K562 (cell line): ENCODE data around the gene GLP2R. TPM values are rescaled to one million over a fixed set of nuclear protein-coding genes. Genes with fewer than 3 reads are reported as not detected.

Source experiments
- ATAC-seq: fragments of 200-7000 bp; cut with Tn5 transposase; 3 replicates; pipeline ENCODE4 v1.9.1; 2020; ENCODE audit warnings: moderate library complexity
- BruUV-seq: library from RNA; stranded (reverse); fragments of 400-500 nt; replicated peaks from 2 replicates; lab custom pipeline; 2021; lab: Mats Ljungman, UMichigan
- CTCF ChIA-PET: fragments of 300-600 bp; formaldehyde crosslinking; extraction: SDS; loops from one replicate; lab custom pipeline; 2021; ENCODE audit warnings: low intra/inter-chr PET ratio; lab: Yijun Ruan, JAX
- POLR2A ChIA-PET: fragments of 300-600, 350-650 bp; sonication (Branson Sonifier 250); formaldehyde crosslinking; extraction: SDS; loops from one replicate; lab custom pipeline; 2021; ENCODE audit warnings: antibody characterized with exemption, inconsistent platforms; lab: Yijun Ruan, JAX
- DNase-seq, 4 experiments: peaks; one replicate each; pipeline versions ENCODE4 v3.0.0 to v3.0.0-alpha.2; 2011 to 2018; ENCODE audit warnings: low spot score in 3 of 4, mixed read lengths in 3 of 4; ENCODE audit errors: extremely low read depth in 1 of 4
- FAIRE-seq: peaks from 2 replicates; lab custom pipeline; 2011; peaks lifted over from hg19 to GRCh38; lab: Jason Lieb, UNC
- H2AFZ ChIP-seq: 2 replicates; pipeline ENCODE4 v1.6.0; 2011; ENCODE audit warnings: low read depth, low read length, control low read depth, inconsistent platforms
- H3K27ac ChIP-seq: fragments of 200-600 bp; 3 replicates; pipeline ENCODE4 v1.8.0; 2011; ENCODE audit warnings: low read depth, mild to moderate bottlenecking, control low read depth, inconsistent platforms, low read length, moderate library complexity, mixed read lengths; ENCODE audit errors: extremely low read depth
- H3K27me3 ChIP-seq, 2 experiments: fragments of 300-600 bp in 1 of 2; 2 replicates in 1 of 2; 3 replicates in 1 of 2; pipeline versions ENCODE4 v1.6.0 to v1.8.0; 2011; ENCODE audit warnings: inconsistent platforms in 2 of 2, low read length in 2 of 2, mild to moderate bottlenecking in 1 of 2, mixed read lengths in 1 of 2, moderate library complexity in 1 of 2; ENCODE audit not compliant: control insufficient read depth in 2 of 2, insufficient read depth in 2 of 2
- H3K36me3 ChIP-seq: fragments of 300-600 bp; 3 replicates; pipeline ENCODE4 v1.8.0; 2011; ENCODE audit warnings: mild to moderate bottlenecking, low read length, inconsistent platforms; ENCODE audit not compliant: control insufficient read depth, insufficient read depth
- H3K4me1 ChIP-seq, 2 experiments: fragments of 200-600 bp in 1 of 2; replicated peaks in 1 of 2; 2 replicates in 1 of 2; 3 replicates in 1 of 2; pipeline versions ENCODE4 v1.5.1 to v1.8.0; 2011; ENCODE audit warnings: inconsistent platforms in 2 of 2, low read length in 2 of 2, mild to moderate bottlenecking in 1 of 2, mixed read lengths in 1 of 2, moderate library complexity in 1 of 2; ENCODE audit not compliant: control insufficient read depth in 2 of 2, insufficient read depth in 2 of 2
- H3K4me2 ChIP-seq: 2 replicates; pipeline ENCODE4 v1.6.1; 2011; ENCODE audit warnings: low read length, control low read depth, inconsistent platforms, mixed read lengths; ENCODE audit not compliant: insufficient read depth
- H3K4me3 ChIP-seq: fragments of 200-600 bp; sonication (generic), shearing (Covaris generic); 2 replicates; pipeline ENCODE4 v1.5.1; 2016; ENCODE audit warnings: control low read depth, inconsistent platforms
- H3K79me2 ChIP-seq: fragments of 200-600 bp; 3 replicates; pipeline ENCODE4 v1.8.0; 2011; ENCODE audit warnings: low read length, inconsistent platforms; ENCODE audit not compliant: control insufficient read depth, insufficient read depth
- H3K9ac ChIP-seq, 2 experiments: 2 replicates each; pipeline versions ENCODE4 v1.6.0 to v1.6.1; 2011; ENCODE audit warnings: low read depth in 2 of 2, low read length in 2 of 2, control low read depth in 1 of 2, inconsistent platforms in 1 of 2, mild to moderate bottlenecking in 1 of 2, mixed read lengths in 1 of 2; ENCODE audit not compliant: insufficient read depth in 1 of 2
- H3K9me1 ChIP-seq: one replicate; pipeline ENCODE4 v1.6.0; 2011; ENCODE audit warnings: inconsistent platforms, mild to moderate bottlenecking, low read length, moderate library complexity; ENCODE audit not compliant: control insufficient read depth, insufficient read depth
- H3K9me3 ChIP-seq: replicated peaks from 2 replicates; pipeline ENCODE4 v1.5.1; 2011; ENCODE audit warnings: low read depth, low read length, inconsistent platforms; ENCODE audit not compliant: control insufficient read depth, insufficient read depth
- H4K20me1 ChIP-seq: replicated peaks from 2 replicates; pipeline ENCODE4 v1.6.1; 2011; ENCODE audit warnings: low read length, inconsistent platforms, mixed read lengths; ENCODE audit not compliant: control insufficient read depth, insufficient read depth
- ARHGAP35 ChIP-seq: fragments of 450-650 bp; IDR thresholded peaks from 2 replicates; pipeline ENCODE4 v1.6.1; 2018; ENCODE audit not compliant: partially characterized antibody
- BHLHE40 ChIP-seq: IDR thresholded peaks from 2 replicates; pipeline ENCODE4 v1.6.1; 2011; ENCODE audit warnings: low read length, improper control_type of control experiment
- CEBPB ChIP-seq: fragments of 450-650 bp; IDR thresholded peaks from 2 replicates; pipeline ENCODE4 v1.6.1; 2016; ENCODE audit warnings: missing genetic modification characterization, missing compliant biosample characterization
- CXXC5 ChIP-seq: fragments of 250-450 bp; sonication (Bioruptor Pico); IDR thresholded peaks from 2 replicates; pipeline ENCODE4 v1.8.0; 2022; ENCODE audit warnings: inconsistent platforms, mild to moderate bottlenecking, moderate library complexity
- GTF2B ChIP-seq: IDR thresholded peaks from 2 replicates; pipeline ENCODE4 v1.6.1; 2011; ENCODE audit not compliant: insufficient read length; ENCODE audit errors: extremely low read depth
- HDAC1 ChIP-seq, 2 experiments: fragments of 450-650 bp; IDR thresholded peaks; 2 replicates each; pipeline ENCODE4 v1.6.1; 2016 to 2017; ENCODE audit warnings: inconsistent platforms in 1 of 2, mild to moderate bottlenecking in 1 of 2, moderate library complexity in 1 of 2
- HSF4 ChIP-seq: fragments of 250-450 bp; sonication (Bioruptor Pico); IDR thresholded peaks from 2 replicates; pipeline ENCODE4 v2.1.2; 2022; ENCODE audit warnings: mild to moderate bottlenecking, moderate library complexity, borderline replicate concordance
- ILF3 ChIP-seq: fragments of 450-650 bp; IDR thresholded peaks from 2 replicates; pipeline ENCODE4 v1.6.1; 2018; ENCODE audit warnings: antibody characterized with exemption, mild to moderate bottlenecking, moderate library complexity, borderline replicate concordance
- MAFK ChIP-seq: IDR thresholded peaks from 2 replicates; pipeline ENCODE4 v1.6.1; 2011; ENCODE audit warnings: low read length, improper control_type of control experiment
- MECOM ChIP-seq: fragments of 250-450 bp; sonication (Bioruptor Pico); IDR thresholded peaks from 2 replicates; pipeline ENCODE4 v1.8.0; 2022; ENCODE audit warnings: inconsistent platforms
- MLX ChIP-seq, 2 experiments: fragments of 450-650 bp in 1 of 2; sonication (generic) in 1 of 2; formaldehyde crosslinking; conservative IDR thresholded peaks; 2 replicates each; pipeline versions ENCODE4 v1.4.0 to v1.8.1; 2020 to 2022; ENCODE audit warnings: mild to moderate bottlenecking in 1 of 2, missing genetic modification reagents in 1 of 2
- SMAD2 ChIP-seq: fragments of 150-350 bp; IDR thresholded peaks from 2 replicates; pipeline ENCODE4 v1.6.1; 2014; ENCODE audit warnings: low read depth, mild to moderate bottlenecking, low read length
- SNIP1 ChIP-seq: fragments of 450-650 bp; IDR thresholded peaks from 2 replicates; pipeline ENCODE4 v1.7.1; 2017; ENCODE audit warnings: low read depth, mild to moderate bottlenecking
- SRF ChIP-seq, 2 experiments: fragments of 250-450, 450-650 bp in 1 of 2; sonication (Bioruptor Pico) in 1 of 2; sonication (generic) in 1 of 2; formaldehyde crosslinking; IDR thresholded peaks; 2 replicates each; pipeline versions ENCODE4 v1.5.0 to v1.5.1; 2020 to 2022; ENCODE audit warnings: mild to moderate bottlenecking in 1 of 2, missing genetic modification reagents in 1 of 2
- ZNF146 ChIP-seq: IDR thresholded peaks from one replicate; pipeline ENCODE4 v1.6.1; 2018; ENCODE audit warnings: missing compliant biosample characterization; ENCODE audit not compliant: unreplicated experiment
- WGBS: fragments of 100-300 bp; shearing (Covaris generic); methylation state at CpG from one replicate; pipeline ENCODE4 v1.1.6; 2016; ENCODE audit warnings: low coverage, mixed read lengths; ENCODE audit not compliant: insufficient coverage; ENCODE audit errors: missing lambda C conversion rate; 5-methylcytosine and 5-hydroxymethylcytosine counted together
- in situ Hi-C: fragments of 300-500 bp; cut with MboI; formaldehyde crosslinking; loops from 4 replicates; pipeline ENCODE4 v1.15.0; 2018; ENCODE audit warnings: inconsistent platforms, mixed read lengths
- intact Hi-C: fragments of 100-400 bp; cut with micrococcal nuclease; formaldehyde crosslinking; loops from 2 replicates; pipeline ENCODE4 v1.14.2; 2022
- polyA plus RNA-seq, 8 experiments: library from polyadenylated mRNA; depleted of rRNA in 4 of 8; stranded (reverse) in 5 of 8; unstranded in 3 of 8; fragments of >200 nt; fragmentation: Nextera tagmentation in 2 of 8; fragmentation: Illumina TruSeq in 1 of 8; extraction: Ambion mirVana in 2 of 8; extraction: Trizol in 1 of 8; gene quantifications; 2 replicates each; pipeline versions ENCODE4 v1.2.1 to v1.2.3, GENCODE V29; 2011 to 2014; ENCODE audit warnings: inconsistent platforms in 1 of 8, missing spikeins in 1 of 8
- total RNA-seq, 7 experiments: library from RNA; depleted of rRNA in 6 of 7; stranded (reverse); fragments of >200 nt in 6 of 7; fragmentation: Illumina TruSeq in 2 of 7; extraction: Trizol in 2 of 7; gene quantifications; 2 replicates each; pipeline versions ENCODE4 v1.2.1 to v1.2.3, GENCODE V29; 2011 to 2021; ENCODE audit warnings: low replicate concordance in 1 of 7
- TF ChIP-seq, protein P1 (sequence below): IDR thresholded peaks from 3 replicates; pipeline ENCODE4 v1.6.1; 2011; ENCODE audit warnings: borderline replicate concordance, mild to moderate bottlenecking; ENCODE audit not compliant: insufficient read length, insufficient read depth

The GLP2R gene
- total and polyA plus RNA-seq, 9 of the 15 experiments (the other 6 are each of a cell fraction or from before 2014, with no cell fraction given) = not detected

- Histone ChIP-seq H3K4me2 (no peak overlapping the region), H3K27ac (no peak overlapping the region), H3K4me1 (no peaks in the 10 kb centered on the region), H3K9ac (no peak overlapping the region), H3K4me3 (no peak overlapping the region), H3K79me2 (no peaks in the 10 kb centered on the region), H3K27me3 (no peaks in the 10 kb centered on the region), H2AFZ (no peak overlapping the region), H3K9me1 (no peaks in the 10 kb centered on the region), H3K9me3 (no peaks in the 10 kb centered on the region), H4K20me1 (no peaks in the 10 kb centered on the region), H3K36me3 (no peaks in the 10 kb centered on the region)
- no TSS peak for BruUV-seq
- intact Hi-C loops = no loop called here
- WGBS = 0% methylated on average over 1 of the region's 1 CpG
- DNase-seq = no peak
- TF ChIP-seq CEBPB (tag) (no peak), SMAD2 (no peak), SRF (CRISPR knock-in tag; IDR thresholded peaks at IDR 0.05) (no peak), HDAC1 (IDR thresholded peaks at IDR 0.05) (no peak), ARHGAP35 (no peak), MAFK (no peak), CXXC5 (no peak)
- no peak for ATAC-seq
- ChIA-PET POLR2A (no interaction called here), CTCF (no interaction called here)
- in situ Hi-C loops = no loop called here
- FAIRE-seq = no peak
These were observed 39.9 kb downstream of the GLP2R start for GRCh38 chr17:9865586-9865985.

- Histone ChIP-seq H3K4me1 (no peaks in the 10 kb centered on the region), H3K27ac (no peak overlapping the region), H3K4me2 (no peak overlapping the region), H3K9me1 (no peaks in the 10 kb centered on the region), H4K20me1 (no peaks in the 10 kb centered on the region), H2AFZ (no peak overlapping the region), H3K9ac (no peak overlapping the region), H3K27me3 (no peaks in the 10 kb centered on the region; a peak in 1 of 5 replicates), H3K9me3 (no peaks in the 10 kb centered on the region), H3K4me3 (no peak overlapping the region), H3K79me2 (no peaks in the 10 kb centered on the region), H3K36me3 (no peaks in the 10 kb centered on the region)
- 0% methylated on average over 3 of the region's 3 CpGs for WGBS
- in situ Hi-C loops = no loop called here
- CTCF ChIA-PET = no interaction called here
- intact Hi-C loops = no loop called here
- no peak for DNase-seq
- no peak for FAIRE-seq
- ATAC-seq = no peak
- BruUV-seq = no TSS peak
- POLR2A ChIA-PET = no interaction called here
- TF ChIP-seq SNIP1 = no peak
- TF ChIP-seq, protein P1, sequence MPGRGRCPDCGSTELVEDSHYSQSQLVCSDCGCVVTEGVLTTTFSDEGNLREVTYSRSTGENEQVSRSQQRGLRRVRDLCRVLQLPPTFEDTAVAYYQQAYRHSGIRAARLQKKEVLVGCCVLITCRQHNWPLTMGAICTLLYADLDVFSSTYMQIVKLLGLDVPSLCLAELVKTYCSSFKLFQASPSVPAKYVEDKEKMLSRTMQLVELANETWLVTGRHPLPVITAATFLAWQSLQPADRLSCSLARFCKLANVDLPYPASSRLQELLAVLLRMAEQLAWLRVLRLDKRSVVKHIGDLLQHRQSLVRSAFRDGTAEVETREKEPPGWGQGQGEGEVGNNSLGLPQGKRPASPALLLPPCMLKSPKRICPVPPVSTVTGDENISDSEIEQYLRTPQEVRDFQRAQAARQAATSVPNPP = no peak
- TF ChIP-seq GTF2B = no peak
- TF ChIP-seq MLX (CRISPR knock-in tag; conservative IDR thresholded peaks at IDR 0.05) = no peak
- no peak for TF ChIP-seq HSF4 (CRISPR knock-in tag)
- no peak for TF ChIP-seq ILF3
- TF ChIP-seq MECOM (CRISPR knock-in tag) = no peak
- no peak for TF ChIP-seq BHLHE40
- no peak for TF ChIP-seq ZNF146 (CRISPR knock-in tag)
These were observed 42.8 kb downstream of the GLP2R start for GRCh38 chr17:9868552-9868951.
